PC-3 (cell line): Measurements from ENCODE around the gene PHTF2. TPM values are rescaled to one million over a fixed set of nuclear protein-coding genes. Genes with fewer than 3 reads are reported as not detected.
"Not testable (repeated sequence)": the region's sequence is repeated elsewhere in the genome, so short reads cannot be mapped to it uniquely, and the experiment has no call there.

Source experiments
- ATAC-seq: fragments of 200-7000 bp; cut with Tn5 transposase; 2 replicates; pipeline ENCODE4 v1.9.1; 2020; ENCODE audit warnings: mild to moderate bottlenecking, moderate library complexity
- BruUV-seq: library from RNA; stranded (reverse); fragments of 400-500 nt; replicated peaks from 2 replicates; lab custom pipeline; 2021; lab: Mats Ljungman, UMichigan
- CTCF ChIA-PET: fragments of 300-600 bp; sonication (Branson Sonifier 250); formaldehyde crosslinking; loops from one replicate; lab custom pipeline; 2022; ENCODE audit warnings: antibody characterized with exemption; lab: Charles Lee
- POLR2A ChIA-PET: fragments of 300-600 bp; sonication (Branson Sonifier 250); formaldehyde crosslinking; loops from one replicate; lab custom pipeline; 2022; ENCODE audit warnings: antibody characterized with exemption; ENCODE audit not compliant: unreplicated experiment; lab: Charles Lee
- DNase-seq: peaks from one replicate; pipeline ENCODE4 v3.0.0-alpha.2; 2015
- H2AFZ ChIP-seq: fragments of 300-600 bp; sonication (generic); 2 replicates; pipeline ENCODE4 v1.6.0; 2016; ENCODE audit warnings: antibody characterized with exemption, low read length
- H3F3A ChIP-seq: fragments of 300-600 bp; sonication (generic); one replicate; pipeline ENCODE4 v1.6.0; 2017; ENCODE audit warnings: antibody characterized with exemption, low read length, control low read depth, mild to moderate bottlenecking; ENCODE audit not compliant: unreplicated experiment
- H3K27ac ChIP-seq: fragments of 300-600 bp; sonication (generic); 2 replicates; pipeline ENCODE4 v1.5.1; 2016; ENCODE audit warnings: mild to moderate bottlenecking, low read length
- H3K27me3 ChIP-seq: fragments of 300-600 bp; sonication (generic); 2 replicates; pipeline ENCODE4 v1.6.1; 2016; ENCODE audit warnings: low read length, mixed read lengths
- H3K36me3 ChIP-seq: fragments of 300-600 bp; sonication (generic); 2 replicates; pipeline ENCODE4 v1.6.1; 2016; ENCODE audit warnings: low read depth, mixed run types, low read length, mixed read lengths
- H3K4me1 ChIP-seq: fragments of 300-600 bp; sonication (generic); 2 replicates; pipeline ENCODE4 v1.5.1; 2016; ENCODE audit warnings: low read length; ENCODE audit not compliant: insufficient read depth
- H3K4me2 ChIP-seq: fragments of 300-600 bp; sonication (generic); 2 replicates; pipeline ENCODE4 v1.6.0; 2016; ENCODE audit warnings: low read length
- H3K4me3 ChIP-seq: fragments of 300-600 bp; sonication (generic); 2 replicates; pipeline ENCODE4 v1.5.1; 2016; ENCODE audit warnings: mild to moderate bottlenecking, low read length, mixed read lengths
- H3K79me2 ChIP-seq: fragments of 300-600 bp; sonication (generic); 2 replicates; pipeline ENCODE4 v1.6.1; 2017; ENCODE audit warnings: low read length, mixed read lengths
- H3K9ac ChIP-seq: fragments of 300-600 bp; sonication (generic); 2 replicates; pipeline ENCODE4 v1.6.0; 2016; ENCODE audit warnings: mild to moderate bottlenecking, low read length
- H3K9me2 ChIP-seq: fragments of 300-600 bp; sonication (generic); replicated peaks from 2 replicates; pipeline ENCODE4 v1.6.1; 2016; ENCODE audit warnings: mixed run types, low read length, mixed read lengths
- H3K9me3 ChIP-seq: fragments of 300-600 bp; sonication (generic); 2 replicates; pipeline ENCODE4 v1.6.1; 2016; ENCODE audit warnings: low read length, mixed read lengths
- H4K20me1 ChIP-seq: fragments of 300-600 bp; sonication (generic); 2 replicates; pipeline ENCODE4 v1.6.1; 2016; ENCODE audit warnings: low read length, mixed read lengths
- EZH2 ChIP-seq: fragments of 300-600 bp; sonication (generic); IDR thresholded peaks from one replicate; pipeline ENCODE4 v1.6.1; 2017; ENCODE audit warnings: antibody characterized with exemption, mild to moderate bottlenecking, low read length; ENCODE audit not compliant: unreplicated experiment
- EZH2phosphoT487 ChIP-seq: fragments of 300-600 bp; sonication (generic); IDR thresholded peaks from 2 replicates; pipeline ENCODE4 v1.6.1; 2018; ENCODE audit warnings: mild to moderate bottlenecking, antibody characterized with exemption, low read length, borderline replicate concordance
- intact Hi-C: fragments of 100-400 bp; cut with micrococcal nuclease; formaldehyde crosslinking; loops from 2 replicates; pipeline ENCODE4 v1.9.0; 2023
- total RNA-seq: library from RNA; depleted of rRNA; stranded (reverse); fragments of >200 nt; gene quantifications from 2 replicates; pipeline ENCODE4 v1.2.3, GENCODE V29; 2014
- TF ChIP-seq, protein P1 (sequence below): fragments of 300-600 bp; sonication (generic); conservative IDR thresholded peaks from 2 replicates; pipeline ENCODE4 v1.5.1; 2017; ENCODE audit warnings: antibody characterized with exemption, low read depth, mild to moderate bottlenecking, low read length

PHTF2 gene
- total RNA-seq, 1 experiment from 2014 or later = 20.4 TPM

DNA sequence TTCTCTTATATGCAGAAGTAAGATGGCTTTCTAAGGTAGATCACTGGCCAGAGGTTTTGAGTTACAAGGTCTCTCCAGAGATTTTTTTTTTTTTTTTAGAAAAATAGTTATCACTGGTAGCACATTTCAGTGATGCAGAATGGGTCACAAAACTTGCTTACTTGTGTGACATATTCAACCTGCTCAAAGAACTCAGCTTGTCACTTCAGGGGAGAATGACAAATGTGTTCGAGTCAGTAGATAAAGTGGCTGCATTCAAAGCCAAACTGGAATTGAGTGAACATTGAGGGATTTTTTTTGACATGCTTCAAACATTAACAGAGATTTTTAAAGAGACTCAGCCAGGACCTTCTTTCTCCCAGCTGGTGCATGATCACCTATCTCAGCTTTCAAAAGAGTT, 33.4 kb downstream of the PHTF2 start:
- CTCF ChIA-PET = no interaction called here
- Histone ChIP-seq H3K36me3 (no peaks in the 10 kb centered on the region), H3K9me2 (no peaks in the 10 kb centered on the region), H3F3A (no peaks in the 10 kb centered on the region), H3K27me3 (no peaks in the 10 kb centered on the region), H3K9ac (no peak overlapping the region), H3K4me2 (no peak overlapping the region), H3K4me1 (peaks cover 8% of the 10 kb centered on the region; the same call in 1 of the 2 replicates), H3K27ac (no peak overlapping the region), H3K4me3 (no peak overlapping the region), H2AFZ (no peak overlapping the region), H3K79me2 (no peaks in the 10 kb centered on the region), H3K9me3 (no peaks in the 10 kb centered on the region), H4K20me1 (no peaks in the 10 kb centered on the region; the same call in 1 of the 2 replicates)
- no peak for ATAC-seq
- TF ChIP-seq, protein P1, sequence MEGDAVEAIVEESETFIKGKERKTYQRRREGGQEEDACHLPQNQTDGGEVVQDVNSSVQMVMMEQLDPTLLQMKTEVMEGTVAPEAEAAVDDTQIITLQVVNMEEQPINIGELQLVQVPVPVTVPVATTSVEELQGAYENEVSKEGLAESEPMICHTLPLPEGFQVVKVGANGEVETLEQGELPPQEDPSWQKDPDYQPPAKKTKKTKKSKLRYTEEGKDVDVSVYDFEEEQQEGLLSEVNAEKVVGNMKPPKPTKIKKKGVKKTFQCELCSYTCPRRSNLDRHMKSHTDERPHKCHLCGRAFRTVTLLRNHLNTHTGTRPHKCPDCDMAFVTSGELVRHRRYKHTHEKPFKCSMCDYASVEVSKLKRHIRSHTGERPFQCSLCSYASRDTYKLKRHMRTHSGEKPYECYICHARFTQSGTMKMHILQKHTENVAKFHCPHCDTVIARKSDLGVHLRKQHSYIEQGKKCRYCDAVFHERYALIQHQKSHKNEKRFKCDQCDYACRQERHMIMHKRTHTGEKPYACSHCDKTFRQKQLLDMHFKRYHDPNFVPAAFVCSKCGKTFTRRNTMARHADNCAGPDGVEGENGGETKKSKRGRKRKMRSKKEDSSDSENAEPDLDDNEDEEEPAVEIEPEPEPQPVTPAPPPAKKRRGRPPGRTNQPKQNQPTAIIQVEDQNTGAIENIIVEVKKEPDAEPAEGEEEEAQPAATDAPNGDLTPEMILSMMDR = no peak
- TF ChIP-seq EZH2phosphoT487 (no peak), EZH2 (no peak)
- BruUV-seq = no TSS peak
- DNase-seq = no peak
- POLR2A ChIA-PET = no interaction called here
- intact Hi-C loops = no loop called here

DNA sequence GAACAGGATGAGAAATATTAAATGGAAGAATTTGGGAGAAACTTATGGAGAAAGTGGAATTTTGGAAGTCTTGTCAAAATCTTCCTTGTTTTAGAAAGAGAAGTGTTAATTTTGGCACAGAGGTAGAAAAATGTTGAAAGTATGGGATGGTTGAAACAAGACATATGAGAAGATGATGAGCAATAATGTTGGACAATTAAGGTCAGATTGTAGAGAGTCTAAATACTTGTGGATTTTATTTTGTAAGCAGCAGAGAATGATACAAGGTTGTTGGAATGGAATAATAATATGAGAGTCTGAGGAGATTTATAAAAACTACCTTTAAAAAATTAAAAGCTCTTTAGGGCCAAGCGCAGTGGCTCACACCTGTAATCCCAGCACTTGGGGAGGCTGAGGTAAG, 34.6 kb downstream of the PHTF2 start:
- no peaks in the 10 kb centered on the region; the same call in 1 of the 2 replicates for H4K20me1 ChIP-seq
- no peaks in the 10 kb centered on the region for H3K9me2 ChIP-seq
- no peaks in the 10 kb centered on the region for H3K79me2 ChIP-seq
- POLR2A ChIA-PET = no interaction called here
- BruUV-seq = no TSS peak
- CTCF ChIA-PET = no interaction called here
- TF ChIP-seq, protein P1 = no peak
- no peak for TF ChIP-seq EZH2phosphoT487
- TF ChIP-seq EZH2 = no peak
- H2AFZ ChIP-seq = no peak overlapping the region
- no peaks in the 10 kb centered on the region for H3K9me3 ChIP-seq
- ATAC-seq (no peak), DNase-seq (no peak)
- H3K4me1 ChIP-seq = peaks cover 13% of the 10 kb centered on the region; the same call in 1 of the 2 replicates
- no peaks in the 10 kb centered on the region for H3F3A ChIP-seq
- no peaks in the 10 kb centered on the region for H3K27me3 ChIP-seq
- no peak overlapping the region for H3K4me2 ChIP-seq
- H3K27ac ChIP-seq = no peak overlapping the region
- H3K4me3 ChIP-seq = no peak overlapping the region
- intact Hi-C loops = no loop called here
- no peaks in the 10 kb centered on the region for H3K36me3 ChIP-seq
- no peak overlapping the region for H3K9ac ChIP-seq

DNA sequence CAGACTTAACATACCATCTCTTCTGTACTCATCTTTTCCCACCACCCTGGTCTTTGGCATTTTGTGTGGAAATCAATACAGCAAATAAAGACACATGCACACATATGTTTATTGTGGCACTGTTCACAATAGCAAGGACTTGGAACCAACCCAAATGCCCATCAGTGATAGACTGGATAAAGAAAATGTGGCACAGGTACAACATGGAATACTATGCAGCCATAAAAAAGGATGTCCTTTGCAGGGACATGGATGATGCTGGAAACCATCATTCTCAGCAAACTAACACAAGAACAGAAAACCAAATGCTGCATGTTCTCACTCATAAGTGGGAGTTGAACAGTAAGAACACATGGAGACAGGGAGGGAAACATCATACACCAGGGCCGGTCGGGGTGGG, 37.9 kb downstream of the PHTF2 start:
- ATAC-seq, POLR2A ChIA-PET, H3K4me3 ChIP-seq, intact Hi-C loops, H3K79me2 ChIP-seq, H3K27me3 ChIP-seq, H3K9ac ChIP-seq, BruUV-seq, H3K27ac ChIP-seq, H3K9me3 ChIP-seq, H3K9me2 ChIP-seq, CTCF ChIA-PET, H3K36me3 ChIP-seq, H4K20me1 ChIP-seq, H2AFZ ChIP-seq, DNase-seq, H3K4me2 ChIP-seq, H3F3A ChIP-seq: not testable (repeated sequence)
- peaks cover 13% of the 10 kb centered on the region; the same call in 1 of the 2 replicates for H3K4me1 ChIP-seq
